ENCODE data around the gene NELL2. TPM values are rescaled to one million over a fixed set of nuclear protein-coding genes. Genes with fewer than 3 reads are reported as not detected.

NELL2 gene
- total and polyA plus RNA-seq, 10 of the 15 experiments (the other 5 are each of a cell fraction or from before 2014, with no cell fraction given): 0.27 to 2.3 (median 0.76) TPM

GRCh38 chr12:44542716-44543115 lies 333.4 kb downstream of the NELL2 start (continued):
- no peak for TF ChIP-seq CEBPZ (IDR thresholded peaks at IDR 0.05; ENCODE audit: low read depth, low read length)

- Histone ChIP-seq H4K20me1 (ENCODE audit: control insufficient read depth, insufficient read depth) (no peaks in the 10 kb centered on the region), H3K4me1 (ENCODE audit: control insufficient read depth, insufficient read depth, low read length) (no peaks in the 10 kb centered on the region), H2AFZ (ENCODE audit: control insufficient read depth, low read depth, low read length) (no peak overlapping the region), H3K9me3 (replicated peaks; ENCODE audit: control insufficient read depth, insufficient read depth, low read length) (no peaks in the 10 kb centered on the region), H3K27me3 (replicated peaks in 1 of 2; ENCODE audit: control insufficient read depth in 2 of 2, insufficient read depth in 2 of 2, low read length in 1 of 2) (no peaks in the 10 kb centered on the region), H3K4me3 (no peak overlapping the region), H3K27ac (ENCODE audit: control insufficient read depth, insufficient read depth) (no peak overlapping the region), H3K4me2 (ENCODE audit: control insufficient read depth, insufficient read depth) (no peak overlapping the region), H3K36me3 (ENCODE audit: control insufficient read depth in 2 of 2, insufficient read depth in 2 of 2, low read length in 1 of 2) (no peaks in the 10 kb centered on the region), H3K9ac (ENCODE audit: control insufficient read depth, insufficient read depth, low read length) (no peak overlapping the region), H3K79me2 (ENCODE audit: control insufficient read depth, insufficient read depth, low read length) (no peaks in the 10 kb centered on the region)
- SMC1A ChIA-PET (ENCODE audit: uncharacterized antibody, unreplicated experiment): interaction anchor here (1.2 to 1.6 kb wide), 2 partner anchors 9 to 12 kb away, joined by 3 to 4 read pairs; no protein-coding TSS in a partner anchor
- FAIRE-seq (no peak), ATAC-seq (no peak), DNase-seq (ENCODE audit: low read depth, low spot score) (no peak)
- RAD21 ChIA-PET (ENCODE audit: unreplicated experiment): no interaction called here
- in situ Hi-C loops (cut with MboI): no loop called here
- CTCF ChIA-PET: interaction anchor here (0.7 kb wide), 2 partner anchors 52 to 164 kb away, joined by 3 read pairs; no protein-coding TSS in a partner anchor
- POLR2A ChIA-PET: interaction anchor here (0.6 kb wide), 1 partner anchor 1640 kb away, joined by 4 read pairs; no protein-coding TSS in a partner anchor
- no TSS peak for BruUV-seq (replicated peaks)
- intact Hi-C loops (cut with micrococcal nuclease; ENCODE audit: unreplicated experiment): no loop called here
- TF ChIP-seq ZNF687 (IDR thresholded peaks at IDR 0.05) (no peak), SMC3 (IDR thresholded peaks at IDR 0.05; ENCODE audit: borderline replicate concordance, low read length) (no peak), ZSCAN29 (IDR thresholded peaks at IDR 0.05) (no peak), CHD2 (IDR thresholded peaks at IDR 0.05; ENCODE audit: borderline replicate concordance, low read depth, low read length) (no peak), CEBPZ (IDR thresholded peaks at IDR 0.05; ENCODE audit: low read depth, low read length) (no peak), RBBP5 (conservative IDR thresholded peaks at IDR 0.05) (no peak), PKNOX1 (IDR thresholded peaks at IDR 0.05) (no peak), BCL3 (IDR thresholded peaks at IDR 0.05; ENCODE audit: borderline replicate concordance, insufficient read depth, low read depth, low read length, poor library complexity, severe bottlenecking) (no peak)
Measured at GRCh38 chr12:44537354-44537753, 338.8 kb downstream of the NELL2 start.
